Neural progenitor cell (in vitro differentiated cells): ENCODE data around the gene MYLK2. TPM values are rescaled to one million over a fixed set of nuclear protein-coding genes. Genes with fewer than 3 reads are reported as not detected.

ENCODE experiments used
- DNase-seq: peaks from one replicate; pipeline ENCODE4 v3.0.0-alpha.2; 2016; ENCODE audit warnings: low spot score
- H2AFZ ChIP-seq: fragments of 200-600 bp; sonication (generic); replicated peaks from 2 replicates; pipeline ENCODE4 v1.6.1; 2016; ENCODE audit warnings: antibody characterized with exemption
- H3F3A ChIP-seq: fragments of 200-600 bp; sonication (generic); 2 replicates; pipeline ENCODE4 v1.6.1; 2016; ENCODE audit warnings: antibody characterized with exemption, low read depth
- H3K27ac ChIP-seq: fragments of 200-600 bp; sonication (generic); 2 replicates; pipeline ENCODE4 v1.5.1; 2016; ENCODE audit warnings: mild to moderate bottlenecking
- H3K27me3 ChIP-seq: fragments of 200-600 bp; sonication (generic); 2 replicates; pipeline ENCODE4 v1.6.1; 2016; ENCODE audit warnings: mild to moderate bottlenecking, moderate library complexity
- H3K36me3 ChIP-seq: fragments of 200-600 bp; sonication (generic); 2 replicates; pipeline ENCODE4 v1.5.1; 2016
- H3K4me1 ChIP-seq: fragments of 200-600 bp; sonication (generic); 2 replicates; pipeline ENCODE4 v1.6.1; 2016; ENCODE audit warnings: mixed run types
- H3K4me2 ChIP-seq: fragments of 200-600 bp; sonication (generic); 2 replicates; pipeline ENCODE4 v1.6.1; 2016
- H3K4me3 ChIP-seq: fragments of 200-600 bp; sonication (generic); 2 replicates; pipeline ENCODE4 v1.5.1; 2016
- H3K79me2 ChIP-seq: fragments of 200-600 bp; sonication (generic); 2 replicates; pipeline ENCODE4 v1.6.1; 2016; ENCODE audit warnings: low read depth
- H3K9ac ChIP-seq: fragments of 200-600 bp; sonication (generic); 2 replicates; pipeline ENCODE4 v1.6.1; 2016
- H3K9me3 ChIP-seq: fragments of 200-600 bp; sonication (generic); 2 replicates; pipeline ENCODE4 v1.5.1; 2016; ENCODE audit warnings: low read depth
- H4K20me1 ChIP-seq: fragments of 200-600 bp; sonication (generic); 2 replicates; pipeline ENCODE4 v1.6.1; 2016; ENCODE audit warnings: low read depth
- H3K27ac Mint-ChIP-seq: 3 replicates; pipeline ENCODE4 v1.8.0; 2021; ENCODE audit warnings: mixed read lengths
- H3K27me3 Mint-ChIP-seq: 2 replicates; pipeline ENCODE4 v1.8.0; 2022; ENCODE audit warnings: low read depth, mild to moderate bottlenecking, inconsistent platforms, moderate library complexity, mixed read lengths; ENCODE audit not compliant: insufficient read depth
- H3K36me3 Mint-ChIP-seq: 3 replicates; pipeline ENCODE4 v1.8.0; 2021; ENCODE audit warnings: mixed read lengths
- H3K4me1 Mint-ChIP-seq: 3 replicates; pipeline ENCODE4 v1.8.0; 2021; ENCODE audit warnings: mixed read lengths
- H3K4me3 Mint-ChIP-seq: 3 replicates; pipeline ENCODE4 v1.8.0; 2021; ENCODE audit warnings: mild to moderate bottlenecking, moderate library complexity, mixed read lengths
- H3K9me3 Mint-ChIP-seq: 3 replicates; pipeline ENCODE4 v1.8.0; 2020; ENCODE audit warnings: mixed read lengths
- EZH2 ChIP-seq: fragments of 200-600 bp; sonication (generic); IDR thresholded peaks from 2 replicates; pipeline ENCODE4 v1.6.1; 2017; ENCODE audit warnings: antibody characterized with exemption, mild to moderate bottlenecking, moderate library complexity
- EZH2phosphoT487 ChIP-seq: fragments of 200-600 bp; sonication (generic); IDR thresholded peaks from 2 replicates; pipeline ENCODE4 v1.6.1; 2017; ENCODE audit warnings: antibody characterized with exemption
- total RNA-seq: library from RNA; depleted of rRNA; stranded (reverse); fragments of >200 nt; gene quantifications from 2 replicates; pipeline ENCODE4 v1.2.3, GENCODE V29; 2015; ENCODE audit warnings: low replicate concordance
- TF ChIP-seq, protein P1 (sequence below): fragments of 200-600 bp; sonication (generic); IDR thresholded peaks from 2 replicates; pipeline ENCODE4 v1.5.1; 2017; ENCODE audit warnings: antibody characterized with exemption, mild to moderate bottlenecking

Gene MYLK2
- total RNA-seq, 1 donor from 2014 or later, result not detected

DNA sequence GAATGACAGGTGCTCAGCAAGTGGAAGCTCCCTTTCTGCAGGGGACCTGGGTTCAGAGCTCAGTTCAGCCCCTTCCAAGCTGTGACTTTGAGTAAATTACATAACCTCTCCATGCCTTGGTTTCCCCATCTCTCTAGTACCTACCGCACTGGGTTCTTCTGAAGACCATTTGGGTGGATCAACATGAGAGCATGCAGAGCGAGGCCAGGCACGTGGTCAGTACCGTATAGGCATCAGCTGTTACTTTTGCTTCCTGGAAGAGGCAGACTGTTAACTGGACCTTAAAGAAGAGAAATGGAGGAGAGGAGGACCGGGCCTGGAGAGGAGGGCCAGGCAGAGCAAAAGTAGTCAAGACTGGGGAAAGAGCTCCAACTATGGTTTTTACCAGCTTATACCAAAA is 1.7 kb upstream of the MYLK2 start:
- H3F3A ChIP-seq, result peaks cover 6% of the 10 kb centered on the region

DNA sequence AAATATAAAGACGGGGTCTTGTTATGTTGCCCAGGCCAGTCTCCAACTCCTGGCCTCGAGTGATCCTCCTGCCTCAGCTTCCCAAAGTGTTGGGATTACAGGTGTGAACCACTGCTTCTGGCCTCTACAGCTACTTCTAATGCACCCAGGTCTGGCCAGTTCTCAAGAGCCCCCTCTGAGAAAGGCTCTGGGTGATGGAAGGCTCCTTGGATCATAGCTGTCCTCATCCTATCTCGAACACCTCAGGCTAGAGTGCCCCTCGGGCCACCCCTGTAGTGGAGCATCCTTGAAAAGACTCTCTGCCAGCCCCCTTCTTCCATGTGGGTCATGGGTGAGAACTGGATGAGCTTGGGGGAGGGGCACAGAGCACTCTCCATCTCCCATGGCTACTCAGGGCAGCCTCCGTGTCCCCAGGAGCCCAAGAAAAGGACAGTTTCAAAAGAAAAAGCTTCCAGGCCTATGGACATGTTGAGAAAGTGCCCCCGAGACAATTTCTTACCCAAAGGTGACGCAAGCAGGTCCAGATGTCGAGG is 714 bp upstream of the MYLK2 start:
- H4K20me1 ChIP-seq, result no peaks in the 10 kb centered on the region
- no peaks in the 10 kb centered on the region for H3K27me3 ChIP-seq
- H3K4me2 ChIP-seq, result no peak overlapping the region
- H3K27me3 Mint-ChIP-seq, result no peaks in the 10 kb centered on the region
- no peak overlapping the region for H2AFZ ChIP-seq
- H3F3A ChIP-seq, result peaks cover 6% of the 10 kb centered on the region
- H3K36me3 Mint-ChIP-seq, result no peaks in the 10 kb centered on the region
- no peaks in the 10 kb centered on the region for H3K9me3 Mint-ChIP-seq
- peaks cover 10% of the 10 kb centered on the region for H3K4me1 Mint-ChIP-seq
- no peak overlapping the region for H3K4me3 ChIP-seq
- DNase-seq, result no peak
- no peak overlapping the region for H3K4me3 Mint-ChIP-seq
- H3K79me2 ChIP-seq, result no peaks in the 10 kb centered on the region
- H3K9ac ChIP-seq, result no peak overlapping the region
- no peak overlapping the region for H3K27ac Mint-ChIP-seq
- TF ChIP-seq, protein P1, sequence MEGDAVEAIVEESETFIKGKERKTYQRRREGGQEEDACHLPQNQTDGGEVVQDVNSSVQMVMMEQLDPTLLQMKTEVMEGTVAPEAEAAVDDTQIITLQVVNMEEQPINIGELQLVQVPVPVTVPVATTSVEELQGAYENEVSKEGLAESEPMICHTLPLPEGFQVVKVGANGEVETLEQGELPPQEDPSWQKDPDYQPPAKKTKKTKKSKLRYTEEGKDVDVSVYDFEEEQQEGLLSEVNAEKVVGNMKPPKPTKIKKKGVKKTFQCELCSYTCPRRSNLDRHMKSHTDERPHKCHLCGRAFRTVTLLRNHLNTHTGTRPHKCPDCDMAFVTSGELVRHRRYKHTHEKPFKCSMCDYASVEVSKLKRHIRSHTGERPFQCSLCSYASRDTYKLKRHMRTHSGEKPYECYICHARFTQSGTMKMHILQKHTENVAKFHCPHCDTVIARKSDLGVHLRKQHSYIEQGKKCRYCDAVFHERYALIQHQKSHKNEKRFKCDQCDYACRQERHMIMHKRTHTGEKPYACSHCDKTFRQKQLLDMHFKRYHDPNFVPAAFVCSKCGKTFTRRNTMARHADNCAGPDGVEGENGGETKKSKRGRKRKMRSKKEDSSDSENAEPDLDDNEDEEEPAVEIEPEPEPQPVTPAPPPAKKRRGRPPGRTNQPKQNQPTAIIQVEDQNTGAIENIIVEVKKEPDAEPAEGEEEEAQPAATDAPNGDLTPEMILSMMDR, result no peak
- TF ChIP-seq EZH2phosphoT487 (no peak), EZH2 (no peak)
- no peaks in the 10 kb centered on the region for H3K9me3 ChIP-seq
- H3K36me3 ChIP-seq, result no peaks in the 10 kb centered on the region
- no peak overlapping the region for H3K27ac ChIP-seq
- peaks cover 6% of the 10 kb centered on the region for H3K4me1 ChIP-seq

More for the DNA sequence above, 1.7 kb upstream of the MYLK2 start:
- Histone ChIP-seq H3K9ac (no peak overlapping the region), H3K9me3 (no peaks in the 10 kb centered on the region), H3K79me2 (no peaks in the 10 kb centered on the region), H3K27ac (no peak overlapping the region), H3K4me3 (no peak overlapping the region), H3K27me3 (no peaks in the 10 kb centered on the region), H4K20me1 (no peaks in the 10 kb centered on the region), H3K36me3 (no peaks in the 10 kb centered on the region), H3K4me2 (no peak overlapping the region), H2AFZ (no peak overlapping the region), H3K4me1 (peaks cover 6% of the 10 kb centered on the region)
- Mint-ChIP-seq H3K27me3 (no peaks in the 10 kb centered on the region), H3K9me3 (no peaks in the 10 kb centered on the region), H3K4me1 (peaks cover 7% of the 10 kb centered on the region), H3K27ac (no peak overlapping the region), H3K36me3 (no peaks in the 10 kb centered on the region), H3K4me3 (no peak overlapping the region)
- no peak for DNase-seq
- TF ChIP-seq EZH2 (no peak), EZH2phosphoT487 (no peak)
- TF ChIP-seq, protein P1, result no peak

DNA sequence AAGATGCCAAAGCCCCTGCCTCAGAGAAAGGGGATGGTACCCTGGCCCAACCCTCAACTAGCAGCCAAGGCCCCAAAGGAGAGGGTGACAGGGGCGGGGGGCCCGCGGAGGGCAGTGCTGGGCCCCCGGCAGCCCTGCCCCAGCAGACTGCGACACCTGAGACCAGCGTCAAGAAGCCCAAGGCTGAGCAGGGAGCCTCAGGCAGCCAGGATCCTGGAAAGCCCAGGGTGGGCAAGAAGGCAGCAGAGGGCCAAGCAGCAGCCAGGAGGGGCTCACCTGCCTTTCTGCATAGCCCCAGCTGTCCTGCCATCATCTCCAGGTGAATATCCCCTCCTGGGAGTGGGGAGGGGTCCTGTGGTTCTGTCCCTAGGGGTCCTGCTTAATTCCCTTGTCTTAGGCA is 1.1 kb downstream of the MYLK2 start:
- no peak for DNase-seq
- Mint-ChIP-seq H3K27ac (no peak overlapping the region), H3K27me3 (no peaks in the 10 kb centered on the region), H3K4me3 (no peak overlapping the region), H3K36me3 (no peaks in the 10 kb centered on the region), H3K9me3 (no peaks in the 10 kb centered on the region), H3K4me1 (peaks cover 14% of the 10 kb centered on the region)
- Histone ChIP-seq H4K20me1 (no peaks in the 10 kb centered on the region), H2AFZ (no peak overlapping the region), H3K4me2 (no peak overlapping the region), H3K79me2 (no peaks in the 10 kb centered on the region), H3K4me3 (no peak overlapping the region), H3K36me3 (no peaks in the 10 kb centered on the region), H3F3A (peaks cover 3% of the 10 kb centered on the region), H3K27me3 (no peaks in the 10 kb centered on the region), H3K4me1 (peaks cover 2% of the 10 kb centered on the region), H3K9me3 (no peaks in the 10 kb centered on the region), H3K9ac (no peak overlapping the region), H3K27ac (no peak overlapping the region)
- no peak for TF ChIP-seq EZH2
- no peak for TF ChIP-seq EZH2phosphoT487
- TF ChIP-seq, protein P1, result no peak
